Myocyte (in vitro differentiated cells): ENCODE data around the gene CALD1. TPM values are rescaled to one million over a fixed set of nuclear protein-coding genes. Genes with fewer than 3 reads are reported as not detected.

Experiments used
- DNase-seq: peaks from one replicate; pipeline ENCODE4 v3.0.0-alpha.2; 2012; ENCODE audit warnings: low read depth
- total RNA-seq: library from RNA; depleted of rRNA; stranded (reverse); fragments of >200 nt; gene quantifications from 2 replicates; pipeline ENCODE4 v1.2.3, GENCODE V29; 2014

Gene CALD1
- total RNA-seq, 1 donor from 2014 or later = 202 TPM

- no peak for DNase-seq
Observed at GRCh38 chr7:134784251-134785049, 5.0 kb downstream of the CALD1 start.

DNA sequence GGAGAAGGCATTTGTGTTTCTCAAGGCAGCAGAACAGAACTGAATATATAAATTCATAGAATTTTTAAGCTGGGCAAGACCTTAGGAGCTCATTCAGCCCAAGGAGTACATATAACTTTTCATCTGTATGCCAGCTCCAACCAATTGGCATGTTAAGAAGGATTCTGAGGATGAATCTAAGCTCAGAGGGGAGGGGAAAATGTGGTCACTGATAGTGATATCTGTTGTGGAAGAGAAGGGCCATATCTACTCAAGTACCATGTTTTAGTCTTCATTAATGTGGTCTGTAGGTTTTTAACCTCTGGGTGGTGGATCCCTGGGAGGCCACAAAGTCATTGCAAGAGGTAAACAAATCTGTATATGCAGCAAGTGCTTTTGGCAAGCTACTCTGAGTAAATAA is 6.4 kb downstream of the CALD1 start:
- no peak for DNase-seq

DNA sequence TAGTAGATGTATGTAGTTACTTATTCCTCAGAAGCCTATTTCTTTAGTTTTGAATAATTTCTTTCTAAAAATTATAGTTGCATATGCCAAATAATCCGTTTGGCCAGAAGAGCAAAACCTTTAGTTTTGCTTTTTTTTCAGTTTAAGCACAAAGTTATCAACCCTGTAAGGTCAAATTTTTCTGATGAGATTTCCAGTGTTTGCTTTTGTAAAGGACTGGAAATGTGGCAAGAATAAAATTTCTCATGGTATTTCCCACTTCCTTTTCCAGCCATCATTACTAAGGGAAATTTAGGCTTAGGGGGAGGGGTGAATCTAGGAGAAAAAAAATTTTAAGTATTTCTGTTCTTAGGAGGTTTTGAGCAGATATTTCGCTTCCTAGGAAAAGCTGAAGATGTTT is 7.6 kb downstream of the CALD1 start:
- no peak for DNase-seq

DNA sequence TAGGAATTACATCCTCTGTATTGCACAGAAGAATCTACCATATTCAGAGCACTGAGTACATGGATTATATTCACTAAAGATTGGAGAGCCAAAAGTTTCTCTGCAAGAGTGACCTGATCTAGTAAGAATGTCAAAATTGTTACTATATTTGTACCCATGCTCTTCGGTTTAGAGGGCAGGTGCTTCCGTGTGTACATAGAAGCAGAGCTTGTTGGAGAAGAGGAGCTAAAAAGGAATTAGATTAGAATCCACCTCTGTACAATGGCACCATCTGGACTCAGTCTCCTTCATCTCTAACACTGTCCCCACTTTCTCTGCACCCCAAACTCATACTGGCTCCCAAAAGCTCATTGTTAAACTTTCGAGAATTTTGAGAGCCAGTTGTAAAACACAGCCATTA is 8.3 kb downstream of the CALD1 start:
- peak; percentile 43 for DNase-seq

DNA sequence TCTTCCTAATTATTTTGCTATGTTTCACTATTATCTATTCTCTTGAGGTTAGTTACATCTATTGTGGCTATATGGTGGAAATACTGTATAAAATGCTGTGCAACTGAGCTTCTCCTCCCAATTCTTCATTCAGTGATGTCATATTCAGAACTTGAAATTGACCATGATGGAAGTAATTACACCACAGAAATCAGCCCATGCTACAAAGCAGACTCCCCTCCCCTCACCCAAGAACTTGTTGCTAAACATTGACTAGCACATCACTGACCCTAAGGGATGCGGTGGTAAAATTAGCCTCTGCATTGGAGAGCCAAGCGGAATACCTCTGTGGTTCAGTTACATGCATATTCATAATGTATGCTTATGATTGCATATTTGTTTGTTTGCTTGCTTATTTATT is 8.8 kb downstream of the CALD1 start:
- no peak for DNase-seq

DNA sequence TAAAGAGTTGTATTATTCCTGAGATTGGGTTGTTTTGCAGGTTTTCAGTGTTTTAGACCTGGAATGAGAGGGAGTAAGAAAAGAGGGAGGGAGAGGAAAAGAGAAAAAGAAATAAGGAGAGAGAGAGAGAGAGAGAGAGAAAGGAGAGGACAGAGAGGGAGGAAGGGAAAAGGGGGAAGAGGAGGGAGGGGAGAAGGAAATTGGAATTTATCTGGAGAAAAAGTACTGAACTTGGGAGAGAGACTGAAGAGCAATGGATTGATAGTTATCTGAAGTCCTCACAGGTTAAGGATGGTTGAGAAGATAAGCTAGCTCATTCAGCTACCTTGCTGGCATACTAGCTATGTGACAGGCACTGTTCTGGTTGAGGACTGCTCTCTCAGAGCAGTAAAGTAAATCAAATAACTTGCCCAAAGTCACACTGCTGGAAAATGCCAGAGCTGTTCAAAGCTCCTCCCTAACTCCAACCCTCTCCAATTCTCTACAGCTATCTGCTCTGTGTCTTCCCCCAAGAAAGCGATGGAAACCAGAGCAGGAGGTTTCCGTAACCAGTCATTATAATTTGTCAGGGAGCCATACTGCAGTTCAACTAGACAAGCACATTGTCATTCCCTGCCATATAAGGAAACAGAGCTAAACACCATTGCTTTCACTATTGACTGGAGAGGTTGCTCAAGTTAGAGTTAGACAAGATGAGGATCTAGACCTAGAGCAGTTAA is 10.7 kb downstream of the CALD1 start:
- DNase-seq = peak; percentile 40

DNA sequence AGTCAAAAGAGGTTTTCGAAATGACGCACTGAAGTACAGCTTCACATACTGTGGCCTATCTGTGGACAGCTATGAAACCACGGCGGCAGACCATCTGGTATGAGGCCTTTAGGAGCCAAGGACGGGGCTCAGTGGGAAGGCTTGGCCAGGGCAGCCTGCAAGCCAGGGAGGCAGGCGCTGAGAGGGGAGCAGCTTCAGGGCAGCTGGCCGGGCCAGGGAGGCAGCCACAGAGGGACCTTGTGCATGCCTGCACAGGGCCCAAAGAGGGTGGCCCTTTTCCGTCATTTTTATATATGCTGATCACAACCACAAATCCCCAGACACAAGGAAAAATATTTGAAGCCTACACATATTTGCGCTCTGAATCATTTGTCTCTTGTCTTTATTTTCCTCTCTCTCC is 13.5 kb downstream of the CALD1 start:
- peak; percentile 49 for DNase-seq

DNA sequence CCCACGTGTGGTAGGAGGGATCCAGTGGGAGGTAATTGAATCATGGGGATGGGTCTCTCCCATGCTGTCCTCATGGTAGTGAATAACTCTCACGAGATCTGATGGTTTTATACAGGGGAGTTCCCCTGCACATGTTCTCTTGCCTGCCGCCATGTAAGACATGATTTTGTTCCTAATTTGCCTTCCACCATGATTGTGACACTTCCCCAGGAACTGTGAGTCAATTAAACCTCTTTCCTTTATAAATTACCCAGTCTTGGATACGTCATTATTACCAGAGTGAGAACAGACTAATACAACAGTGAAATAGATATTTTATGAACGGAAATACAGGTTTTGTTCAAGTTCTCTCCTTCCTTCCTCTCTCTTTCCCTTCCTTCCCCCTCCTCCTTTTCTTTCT is 15.8 kb downstream of the CALD1 start:
- DNase-seq = no peak

GRCh38 chr7:134798155-134798554 is 18.7 kb downstream of the CALD1 start:
- no peak for DNase-seq

DNA sequence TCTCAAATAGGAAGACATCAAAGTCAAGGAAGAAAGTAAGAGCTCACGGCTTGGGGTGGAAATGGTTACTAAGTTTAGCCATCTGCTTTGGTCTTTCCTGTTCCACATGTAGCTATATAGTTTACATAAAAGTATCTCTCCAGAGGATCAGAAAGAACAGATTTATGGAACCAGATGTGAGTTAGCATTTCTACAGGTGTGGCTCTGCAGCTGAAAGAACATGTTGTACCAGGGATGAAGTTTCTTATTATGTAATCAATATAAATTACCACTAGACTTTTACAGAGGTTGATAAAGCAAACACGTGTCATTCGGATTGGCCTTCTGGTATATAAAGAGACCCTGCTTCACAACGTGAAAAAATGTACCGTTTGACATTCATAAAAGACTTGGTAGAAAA is 19.9 kb downstream of the CALD1 start:
- no peak for DNase-seq

GRCh38 chr7:134802762-134803161 is 23.3 kb downstream of the CALD1 start:
- no peak for DNase-seq

DNA sequence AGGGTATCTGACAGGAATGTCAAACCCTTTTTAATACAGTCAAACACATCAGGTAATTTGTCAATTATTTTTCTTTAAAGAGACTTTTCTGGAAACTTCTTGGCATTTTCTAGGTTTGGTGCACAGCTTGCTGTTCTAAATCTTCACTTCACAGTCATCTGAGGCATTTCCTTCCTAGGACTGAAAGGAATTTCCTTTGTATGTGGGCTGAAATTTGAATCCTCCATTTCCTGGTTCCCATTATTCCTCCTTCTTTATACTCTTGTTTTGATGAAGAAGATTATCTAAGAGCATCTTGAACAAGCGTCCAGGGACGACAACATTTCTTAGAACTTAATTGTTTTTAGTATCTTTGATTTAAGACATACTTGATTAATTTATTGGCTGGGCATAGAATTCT is 24.9 kb downstream of the CALD1 start:
- no peak for DNase-seq

DNA sequence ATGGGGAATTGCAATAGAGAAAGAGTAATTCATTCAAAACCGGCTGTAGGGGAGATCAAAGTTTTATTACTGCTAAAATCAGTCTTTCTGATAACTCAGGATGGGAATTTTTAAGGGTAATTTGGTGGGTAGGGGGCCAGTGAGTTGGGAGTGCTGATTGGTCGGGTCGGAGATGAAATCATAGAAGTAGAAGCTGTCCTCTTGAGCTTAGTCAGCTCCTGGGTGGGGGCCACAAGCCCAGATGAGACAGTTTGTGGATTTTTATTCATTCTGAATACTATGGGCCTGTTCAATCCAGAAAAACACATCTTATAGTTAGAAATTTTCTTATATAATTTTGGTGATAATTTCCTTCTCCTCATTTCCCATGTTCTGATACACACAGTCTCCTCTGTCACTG is 25.4 kb downstream of the CALD1 start:
- DNase-seq = no peak

GRCh38 chr7:134806197-134806596 is 26.8 kb downstream of the CALD1 start:
- DNase-seq = no peak

GRCh38 chr7:134809616-134810015 is 30.2 kb downstream of the CALD1 start:
- DNase-seq = no peak

DNA sequence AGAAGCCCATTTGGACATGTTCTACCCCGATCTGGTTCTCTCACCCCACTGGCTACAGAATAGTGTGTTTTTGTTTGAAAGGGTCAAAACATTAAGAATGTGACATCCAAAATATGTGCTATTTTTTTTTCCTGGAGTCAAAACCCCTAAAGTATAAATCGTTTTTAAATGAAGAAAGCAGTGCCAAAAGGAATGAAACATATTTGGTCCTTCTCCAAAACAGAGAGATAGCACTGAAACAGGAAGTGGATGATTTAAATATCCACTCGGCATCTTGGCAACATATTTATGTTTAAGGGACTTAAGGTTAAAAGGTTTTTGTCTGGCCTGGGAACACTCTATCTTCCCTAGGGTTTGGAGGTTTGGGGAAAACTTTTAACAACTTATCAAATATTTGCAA is 32.3 kb downstream of the CALD1 start:
- DNase-seq = no peak

GRCh38 chr7:134813663-134814396 is 34.4 kb downstream of the CALD1 start:
- DNase-seq = peak; percentile 54

DNA sequence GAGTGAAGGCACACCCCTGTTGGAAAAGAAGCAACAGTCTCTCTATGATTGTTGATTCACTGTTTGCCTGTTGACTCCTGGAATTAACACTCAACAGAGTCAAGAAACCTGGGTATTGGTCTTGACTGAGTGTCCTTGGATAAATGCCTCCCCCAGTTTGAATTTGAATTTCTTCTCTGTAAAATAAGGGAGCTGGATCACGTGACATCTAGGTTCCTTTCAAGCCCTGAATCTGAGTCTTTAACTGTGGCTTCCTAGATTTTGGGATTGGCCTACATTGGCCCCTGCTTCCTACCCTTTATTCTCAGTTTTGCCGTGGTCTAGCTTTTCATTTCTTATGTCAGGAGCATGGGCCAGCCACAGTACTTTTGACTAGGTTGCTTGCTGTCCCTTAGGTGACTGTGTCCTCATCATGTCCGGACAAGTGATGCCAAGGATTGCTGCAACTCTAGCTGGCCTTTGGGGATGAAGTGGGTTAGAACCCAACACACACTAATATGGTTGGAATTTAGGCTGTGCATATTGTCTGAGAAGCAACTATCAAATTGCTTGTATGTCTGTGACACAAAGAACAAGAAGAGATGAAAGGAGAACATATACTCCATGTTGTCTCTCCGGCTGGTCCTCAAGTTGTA is 35.4 kb downstream of the CALD1 start:
- no peak for DNase-seq

DNA sequence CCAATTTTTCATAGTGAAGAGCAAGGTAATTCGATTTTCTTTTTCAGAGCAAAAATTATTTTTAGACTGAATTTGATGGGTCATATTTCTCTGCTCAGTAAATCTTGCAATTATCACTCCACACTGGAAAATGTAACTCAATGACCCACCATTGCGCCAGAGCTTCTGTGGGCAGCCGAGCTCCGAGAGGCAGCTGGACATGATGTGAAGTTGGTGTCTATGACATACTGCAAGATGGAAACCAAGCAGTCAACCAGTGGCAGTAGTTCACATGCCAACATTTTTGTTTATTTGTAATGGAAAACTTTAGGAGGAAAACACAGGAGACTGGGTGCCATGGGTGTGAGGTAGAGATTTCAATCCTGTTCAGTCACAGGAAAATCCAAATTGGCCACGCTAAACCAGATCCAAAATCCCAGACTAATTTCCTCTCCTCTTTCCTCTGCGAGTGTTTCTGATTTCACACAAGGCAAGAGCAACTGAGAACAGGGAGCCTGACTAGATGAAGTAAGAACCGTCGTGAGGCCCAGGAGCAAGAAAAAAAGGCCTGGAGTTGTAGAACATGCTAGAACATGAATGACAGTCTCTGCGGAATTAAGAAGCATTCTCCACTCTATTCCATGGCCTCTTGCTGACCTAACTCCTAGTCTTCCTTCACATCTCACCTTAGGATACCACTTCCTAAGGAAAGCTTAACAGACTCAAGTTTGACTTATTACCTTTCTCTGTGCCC is 39.3 kb downstream of the CALD1 start:
- no peak for DNase-seq

DNA sequence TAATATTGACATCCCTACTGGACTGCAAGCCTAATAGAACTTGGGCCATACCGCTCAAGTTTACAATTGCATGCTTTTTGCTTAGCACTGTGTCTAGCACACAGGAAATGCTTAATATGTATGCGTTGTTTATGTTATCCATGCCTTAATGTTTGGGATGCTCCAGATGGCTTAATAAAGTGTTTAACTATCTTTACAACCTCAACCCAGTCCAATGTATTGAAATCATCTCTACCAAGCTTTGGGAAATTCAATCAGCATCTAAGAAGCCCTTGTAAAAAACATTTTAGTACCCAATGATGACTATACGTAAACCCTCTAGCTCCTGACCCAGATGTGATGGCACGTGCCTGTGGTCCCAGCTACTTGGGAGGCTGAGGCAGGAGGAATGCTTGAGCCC is 40.0 kb downstream of the CALD1 start:
- DNase-seq = no peak

- DNase-seq = no peak
Observed at GRCh38 chr7:134820295-134820694, 40.9 kb downstream of the CALD1 start.
